Thyroid gland (tissue), 4 donors: ENCODE data around the gene BDNF. TPM values are rescaled to one million over a fixed set of nuclear protein-coding genes. Genes with fewer than 3 reads are reported as not detected.

ENCODE experiments used
- DNase-seq, 2 donors: peaks; one replicate each; pipeline ENCODE4 v3.0.0-alpha.2; 2019
- H3K27ac ChIP-seq, 3 donors: fragments of 200-600 bp; sonication (generic); 1 replicate in 2 of 3; 2 replicates in 1 of 3; pipeline ENCODE4 v1.5.1; 2016 to 2019; ENCODE audit warnings: mild to moderate bottlenecking in 1 of 3, moderate library complexity in 1 of 3
- H3K27me3 ChIP-seq: fragments of 200-600 bp; sonication (generic); one replicate; pipeline ENCODE4 v1.5.1; 2019
- H3K36me3 ChIP-seq, 2 donors: fragments of 200-600 bp; sonication (generic); one replicate each; pipeline ENCODE4 v1.5.1; 2016 to 2019
- H3K4me1 ChIP-seq, 2 donors: fragments of 200-600 bp; sonication (generic); one replicate each; pipeline ENCODE4 v1.5.1; 2017 to 2019
- H3K4me3 ChIP-seq, 3 donors: fragments of 200-600 bp; sonication (generic); replicated peaks in 1 of 3; 1 replicate in 2 of 3; 2 replicates in 1 of 3; pipeline ENCODE4 v1.5.1; 2016; ENCODE audit warnings: mild to moderate bottlenecking in 1 of 3
- H3K9me3 ChIP-seq: fragments of 200-600 bp; sonication (generic); one replicate; pipeline ENCODE4 v1.5.1; 2017
- CTCF ChIP-seq, 6 experiments: fragments of 200-600 bp in 3 of 6; fragments of 450-650 bp in 3 of 6; sonication (generic) in 3 of 6; IDR thresholded peaks; one replicate each; pipeline ENCODE4 v1.5.1; 2016 to 2019; ENCODE audit warnings: antibody characterized with exemption in 6 of 6, mild to moderate bottlenecking in 2 of 6, inconsistent platforms in 1 of 6, moderate library complexity in 1 of 6
- POLR2A ChIP-seq, 2 donors: fragments of 450-650 bp; IDR thresholded peaks; one replicate each; pipeline ENCODE4 v1.6.1; 2017; ENCODE audit warnings: antibody characterized with exemption in 2 of 2, mild to moderate bottlenecking in 2 of 2, moderate library complexity in 1 of 2
- WGBS, 2 donors: methylation state at CpG; one replicate each; pipeline ENCODE4 v1.1.5; 2017; 5-methylcytosine and 5-hydroxymethylcytosine counted together
- intact Hi-C: fragments of 100-400 bp; cut with DNase I; formaldehyde crosslinking; loops from one replicate; pipeline ENCODE4 v1.15.1; 2023
- total RNA-seq, 4 donors: library from RNA; depleted of rRNA; stranded (reverse); fragments of >200 nt; gene quantifications; one replicate each; pipeline ENCODE4 v1.2.3, GENCODE V29; 2016

The BDNF gene
- total RNA-seq, 4 donors from 2014 or later: 0.54 to 4.7 (median 1.1) TPM

- Histone ChIP-seq H3K27ac (no peak overlapping the region), H3K9me3 (no peaks in the 10 kb centered on the region), H3K27me3 (no peaks in the 10 kb centered on the region), H3K4me3 (no peak overlapping the region), H3K36me3 (no peaks in the 10 kb centered on the region), H3K4me1 (no peaks in the 10 kb centered on the region)
- TF ChIP-seq CTCF (IDR thresholded peaks at IDR 0.05) (no peak), POLR2A (IDR thresholded peaks at IDR 0.05) (no peak)
- intact Hi-C loops: no loop called here
- whole genome bisulfite sequencing, 2 donors: 73 to 77% methylated on average over 2 of the region's 2 CpGs
- DNase-seq: no peak
These were observed 50.5 kb downstream of the BDNF start for GRCh38 chr11:27649800-27650199.

- H3K36me3 ChIP-seq: no peaks in the 10 kb centered on the region
- intact Hi-C loops: no loop called here
- H3K27me3 ChIP-seq: no peaks in the 10 kb centered on the region
- H3K4me3 ChIP-seq: no peak overlapping the region
- no peaks in the 10 kb centered on the region for H3K4me1 ChIP-seq
- TF ChIP-seq CTCF (IDR thresholded peaks at IDR 0.05): no peak
- no peak for DNase-seq
- no peak overlapping the region for H3K27ac ChIP-seq
- no peaks in the 10 kb centered on the region for H3K9me3 ChIP-seq
These were observed 51.4 kb downstream of the BDNF start for GRCh38 chr11:27648840-27649239.

- Histone ChIP-seq H3K27me3 (no peaks in the 10 kb centered on the region), H3K4me1 (no peaks in the 10 kb centered on the region), H3K9me3 (no peaks in the 10 kb centered on the region), H3K36me3 (no peaks in the 10 kb centered on the region), H3K27ac (no peak overlapping the region), H3K4me3 (no peak overlapping the region)
- WGBS, 2 donors: 72 to 83% methylated on average over 9 of the region's 9 CpGs
- intact Hi-C loops: no loop called here
- DNase-seq: no peak
- no peak for TF ChIP-seq POLR2A (IDR thresholded peaks at IDR 0.05)
- no peak for TF ChIP-seq CTCF (IDR thresholded peaks at IDR 0.05)
These were observed 54.0 kb downstream of the BDNF start for GRCh38 chr11:27646051-27646818.

- TF ChIP-seq POLR2A (IDR thresholded peaks at IDR 0.05): no peak
- peak in 1 of 6 experiments; percentile 7 for TF ChIP-seq CTCF (IDR thresholded peaks at IDR 0.05)
- intact Hi-C loops: no loop called here
These were observed 57.3 kb downstream of the BDNF start for GRCh38 chr11:27642954-27643353.

GRCh38 chr11:27640954-27641353, 59.3 kb downstream of the BDNF start:
- TF ChIP-seq POLR2A (IDR thresholded peaks at IDR 0.05) (no peak), CTCF (IDR thresholded peaks at IDR 0.05) (no peak)
- Histone ChIP-seq H3K27me3 (no peaks in the 10 kb centered on the region), H3K36me3 (no peaks in the 10 kb centered on the region), H3K4me1 (no peaks in the 10 kb centered on the region), H3K4me3 (no peak overlapping the region), H3K27ac (no peak overlapping the region), H3K9me3 (no peaks in the 10 kb centered on the region)
- no peak for DNase-seq
- intact Hi-C loops: no loop called here

More at GRCh38 chr11:27642954-27643353, 57.3 kb downstream of the BDNF start:
- H3K27me3 ChIP-seq: no peaks in the 10 kb centered on the region
- no peak overlapping the region for H3K27ac ChIP-seq
- no peaks in the 10 kb centered on the region for H3K9me3 ChIP-seq
- no peaks in the 10 kb centered on the region for H3K36me3 ChIP-seq
- no peak overlapping the region for H3K4me3 ChIP-seq
- H3K4me1 ChIP-seq: no peaks in the 10 kb centered on the region
- 81 to 83% methylated on average over 2 of the region's 2 CpGs for WGBS, 2 donors
- no peak for DNase-seq
